SKM-1 (cell line): ENCODE measurements around the gene ACP5.
"Not testable (repeated sequence)": the region's sequence is repeated elsewhere in the genome, so short reads cannot be mapped to it uniquely, and the experiment has no call there.

Experiments used
- DNase-seq: peaks from one replicate; lab custom pipeline; 2025; ENCODE audit not compliant: unreplicated experiment; lab: John Stamatoyannopoulos, UW

Gene ACP5

DNA sequence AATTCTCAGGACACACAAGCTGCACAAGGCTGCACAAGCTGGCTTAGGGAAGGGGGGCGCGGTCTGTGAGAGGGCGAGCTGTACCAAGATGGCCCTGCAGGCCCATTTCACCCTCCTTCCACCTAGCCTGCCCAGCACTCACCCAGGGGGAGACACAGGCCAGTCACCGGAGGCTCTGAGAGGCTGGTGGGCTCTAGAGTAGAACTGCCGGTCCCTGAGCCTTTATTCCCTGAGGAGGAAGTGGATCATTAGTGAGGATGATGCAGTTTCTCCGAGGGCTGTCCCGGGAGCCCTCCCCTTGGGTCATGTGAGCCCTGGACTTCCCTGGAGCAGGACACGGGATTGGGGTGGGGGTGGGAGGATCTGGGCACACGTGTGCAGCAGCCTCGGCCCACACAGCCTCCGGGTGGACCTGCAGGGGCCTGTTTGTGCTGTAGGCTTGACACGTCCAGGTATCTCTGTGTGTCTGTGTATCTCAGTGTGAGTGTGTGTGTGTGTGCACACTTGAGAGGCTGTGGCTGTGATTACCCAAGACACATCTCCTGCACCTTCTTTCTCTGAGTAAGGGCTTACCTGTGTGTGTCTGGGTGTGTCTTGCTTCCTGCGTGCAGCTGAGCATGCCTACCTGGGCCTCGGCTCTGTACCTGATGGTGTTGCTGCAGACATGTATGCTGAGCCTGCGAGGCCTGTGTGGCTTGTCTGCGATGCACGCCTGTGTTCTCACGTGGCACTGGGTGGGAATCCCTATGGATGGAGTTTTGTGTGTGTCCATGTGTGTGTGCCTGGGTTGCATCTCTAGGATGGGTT is at the start of gene ACP5:
TSS of gene ACP5 (minus strand) at position 195 of the 807 bp plus-strand sequence. CDS start 328 bp downstream, outside the sequence.
- no peak for DNase-seq

DNA sequence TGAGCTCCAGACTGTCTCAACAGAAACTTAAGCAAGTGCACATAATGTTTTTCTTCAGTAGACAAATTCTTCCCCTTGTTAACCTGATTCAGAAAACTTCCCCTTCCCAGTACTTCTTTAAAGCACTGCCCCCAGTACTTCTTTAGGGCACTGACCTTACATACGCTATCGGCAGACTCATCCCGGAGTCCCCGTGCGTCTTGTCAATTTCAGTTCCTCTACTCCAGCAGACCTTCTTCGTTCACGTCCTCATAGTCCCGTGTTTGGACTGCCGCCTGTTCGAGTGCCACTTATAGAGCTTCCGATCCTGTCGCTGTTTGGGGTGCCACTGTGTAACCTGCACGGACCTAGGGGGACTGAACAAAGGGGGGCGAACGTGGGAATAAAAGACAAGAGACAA is 48.8 kb upstream of the ACP5 start:
- DNase-seq = peak; percentile 57

DNA sequence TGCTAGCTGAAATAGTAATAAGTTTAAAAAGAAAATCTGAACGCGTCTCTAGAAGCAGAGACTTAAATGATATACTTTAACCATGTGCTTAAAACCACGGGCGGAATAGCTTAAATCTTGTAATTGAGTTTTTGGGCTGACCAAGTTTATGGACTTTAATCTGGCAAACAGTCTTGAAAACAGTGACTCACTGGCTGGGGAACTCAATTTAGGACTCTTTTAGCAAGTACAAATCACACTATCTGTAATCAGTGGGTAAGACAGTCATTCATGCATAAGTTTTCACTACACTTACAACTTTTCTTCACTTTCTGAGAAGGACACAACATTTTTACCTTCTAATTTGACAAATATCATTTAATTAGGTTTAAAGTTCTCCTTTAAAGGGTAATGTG is 46.6 kb upstream of the ACP5 start:
- DNase-seq = no peak

DNA sequence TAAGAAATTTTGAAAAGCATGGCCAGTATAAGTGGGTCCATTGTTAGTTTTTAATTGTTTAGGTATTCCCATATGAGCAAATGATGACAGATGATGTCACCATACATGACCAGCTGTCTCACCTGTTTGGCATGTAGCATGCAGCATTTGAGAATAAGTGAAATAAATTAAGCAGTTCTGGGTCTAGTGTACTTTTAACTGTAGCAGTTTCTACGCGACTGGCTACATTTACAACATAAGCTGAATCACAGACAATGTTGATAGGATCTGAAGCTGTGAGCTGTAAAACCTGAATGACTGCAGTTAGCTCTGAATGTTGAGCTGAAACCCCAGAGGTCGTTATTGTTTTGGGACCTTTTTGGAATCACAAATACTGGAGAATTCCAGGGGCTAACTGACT is 45.0 kb upstream of the ACP5 start:
- DNase-seq = not testable (repeated sequence)

DNA sequence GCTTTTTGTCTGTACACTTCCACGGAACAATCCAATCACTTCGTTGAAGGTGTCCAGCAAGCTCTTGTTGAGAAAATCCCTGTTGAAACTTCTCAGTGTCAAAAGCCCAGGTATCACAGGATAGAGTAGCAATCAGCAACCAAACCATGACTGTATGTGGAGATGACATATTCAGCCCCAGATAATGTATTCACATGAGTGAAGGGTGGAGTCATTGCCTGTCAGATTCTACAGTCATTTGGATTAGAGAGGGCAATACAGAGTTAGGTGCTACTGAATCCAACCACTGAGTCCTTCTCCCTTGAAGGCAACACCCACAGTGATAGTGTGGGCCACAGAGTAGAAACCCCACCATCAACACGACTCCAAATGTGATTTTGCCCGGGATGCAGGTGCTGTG is 43.1 kb upstream of the ACP5 start:
- no peak for DNase-seq

DNA sequence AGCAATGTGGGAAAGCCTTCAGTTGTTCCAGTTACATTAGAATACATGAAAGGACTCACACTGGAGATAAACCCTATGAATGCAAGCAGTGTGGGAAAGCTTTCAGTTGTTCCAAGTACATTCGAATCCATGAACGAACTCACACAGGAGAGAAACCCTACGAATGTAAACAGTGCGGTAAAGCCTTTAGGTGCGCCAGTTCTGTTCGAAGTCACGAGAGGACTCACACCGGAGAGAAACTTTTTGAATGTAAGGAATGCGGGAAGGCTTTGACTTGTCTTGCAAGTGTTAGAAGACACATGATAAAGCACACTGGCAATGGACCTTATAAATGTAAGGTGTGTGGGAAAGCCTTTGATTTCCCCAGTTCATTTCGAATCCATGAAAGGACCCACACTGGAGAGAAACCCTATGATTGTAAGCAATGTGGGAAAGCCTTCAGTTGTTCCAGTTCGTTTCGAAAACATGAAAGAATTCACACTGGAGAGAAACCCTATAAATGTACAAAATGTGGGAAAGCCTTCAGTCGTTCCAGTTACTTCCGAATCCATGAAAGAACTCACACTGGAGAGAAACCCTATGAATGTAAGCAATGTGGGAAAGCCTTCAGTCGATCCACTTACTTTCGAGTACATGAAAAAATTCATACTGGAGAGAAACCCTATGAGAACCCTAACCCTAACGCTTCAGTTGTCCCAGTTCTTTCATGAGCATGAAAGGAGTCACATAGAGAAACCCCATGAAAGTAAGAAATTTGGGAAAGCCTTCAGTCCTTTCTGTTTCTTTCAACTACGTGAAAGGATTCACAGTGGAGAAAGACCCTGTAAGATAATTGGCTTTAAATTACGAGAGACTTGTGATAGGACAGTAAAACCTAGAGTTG is 40.0 kb upstream of the ACP5 start:
- DNase-seq = no peak

DNA sequence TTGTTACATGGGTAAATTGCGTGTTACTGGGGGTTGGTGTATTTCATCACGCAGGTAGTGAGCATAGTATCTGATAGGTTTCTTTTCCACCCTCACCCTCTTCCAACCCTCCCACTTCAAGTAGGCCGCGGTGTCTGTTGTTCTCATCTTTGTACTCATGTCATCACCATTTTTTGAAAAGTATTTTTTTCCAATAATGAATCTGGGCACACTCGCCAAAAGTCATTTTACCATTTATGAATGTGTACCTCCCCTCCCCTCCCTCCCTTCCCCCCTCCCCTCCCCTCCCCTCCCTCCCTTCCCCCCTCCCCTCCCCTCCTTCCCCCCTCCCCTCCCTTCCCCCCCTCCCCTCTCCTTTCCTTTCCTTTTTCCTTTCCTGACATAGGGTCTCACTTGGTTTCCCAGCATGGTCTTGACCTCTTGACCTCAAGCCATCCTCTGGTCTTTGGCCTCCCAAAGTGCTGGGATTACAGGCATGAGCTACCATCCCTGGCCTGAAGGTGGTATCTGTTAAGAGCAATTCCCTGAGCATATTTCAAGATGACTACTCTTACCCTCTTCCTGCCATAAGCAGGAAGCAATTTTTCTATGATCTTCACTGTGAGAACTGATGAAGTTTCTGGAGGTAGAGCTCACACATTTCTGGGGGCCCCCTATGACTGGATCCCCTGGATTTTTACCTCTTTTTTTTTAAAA is 35.5 kb upstream of the ACP5 start:
- DNase-seq = no peak

DNA sequence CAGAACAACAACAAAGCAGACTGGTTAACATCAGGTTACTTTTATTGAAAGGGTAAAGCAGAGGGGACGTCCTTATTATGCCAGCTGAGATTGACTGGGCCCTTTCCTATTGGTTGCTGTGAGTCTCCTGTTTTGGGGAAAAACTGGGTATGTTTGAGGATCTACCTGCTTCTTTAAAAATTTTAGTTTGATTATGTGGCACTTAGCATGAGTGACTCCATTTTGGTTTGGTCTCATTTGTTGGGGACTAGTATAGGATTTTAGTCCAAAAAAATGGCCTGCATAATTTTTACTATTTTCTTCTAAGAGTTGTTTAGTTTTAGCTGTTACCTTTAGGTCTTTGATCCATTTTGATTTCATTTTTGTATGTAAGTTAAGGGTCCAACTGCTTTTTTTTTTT is 34.3 kb upstream of the ACP5 start:
- DNase-seq = no peak

DNA sequence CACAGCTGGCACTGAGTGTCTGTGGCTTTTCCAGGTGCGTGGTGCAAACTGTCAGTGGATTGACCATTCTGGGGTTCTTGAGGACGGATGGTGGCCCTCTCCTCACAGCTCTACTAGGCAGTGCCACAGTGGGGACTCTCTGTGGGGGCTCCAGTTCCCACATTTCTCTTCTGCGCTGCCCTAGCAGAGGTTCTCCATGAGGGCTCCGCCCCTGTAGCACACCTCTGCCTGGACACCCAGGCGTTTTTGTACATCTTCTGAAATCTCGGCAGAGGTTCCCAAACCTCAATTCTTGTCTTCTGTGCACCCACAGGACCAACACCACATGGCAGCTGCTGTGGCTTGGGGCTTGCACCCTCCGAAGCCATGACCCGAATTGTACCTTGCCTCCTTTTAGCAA is 29.0 kb upstream of the ACP5 start:
- no peak for DNase-seq

DNA sequence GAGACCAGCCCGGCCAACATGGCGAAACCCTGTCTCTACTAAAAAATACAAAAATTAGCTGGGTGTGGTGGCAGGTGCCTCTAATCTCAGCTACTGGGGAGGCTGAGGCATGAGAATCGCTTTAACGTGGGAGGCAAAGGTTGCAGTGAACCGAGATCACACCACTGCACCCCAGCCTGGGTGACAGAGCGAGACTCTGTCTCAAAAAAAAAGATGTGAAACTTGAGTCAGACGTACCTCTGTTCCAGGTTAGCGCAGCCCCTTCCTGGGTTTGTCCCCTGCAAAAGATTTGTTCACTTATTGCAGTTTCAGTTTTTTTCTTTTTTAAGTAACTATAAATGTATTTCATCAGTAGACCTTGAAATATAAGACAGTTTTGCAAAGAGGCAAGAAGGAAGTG is 22.3 kb upstream of the ACP5 start:
- DNase-seq = not testable (repeated sequence)

DNA sequence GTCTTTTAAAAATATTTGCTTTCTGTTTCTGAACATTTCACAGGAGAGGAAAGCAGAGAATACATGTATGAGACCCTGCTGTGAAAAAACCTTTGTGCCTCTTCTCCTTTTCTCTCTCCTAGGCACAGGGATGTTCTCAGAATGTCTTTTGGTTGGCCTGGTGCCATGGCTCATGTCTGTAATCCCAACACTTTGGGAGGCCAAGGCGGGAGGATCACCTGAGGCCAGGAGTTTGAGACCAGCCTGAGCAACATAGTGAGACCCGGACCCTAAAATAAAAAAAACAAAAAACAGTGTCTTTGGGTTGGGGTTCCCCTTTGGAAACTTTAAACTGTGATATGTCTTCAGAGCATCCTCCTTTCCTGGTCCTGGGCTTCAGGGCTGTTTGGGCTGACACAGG is 21.3 kb upstream of the ACP5 start:
- no peak for DNase-seq

DNA sequence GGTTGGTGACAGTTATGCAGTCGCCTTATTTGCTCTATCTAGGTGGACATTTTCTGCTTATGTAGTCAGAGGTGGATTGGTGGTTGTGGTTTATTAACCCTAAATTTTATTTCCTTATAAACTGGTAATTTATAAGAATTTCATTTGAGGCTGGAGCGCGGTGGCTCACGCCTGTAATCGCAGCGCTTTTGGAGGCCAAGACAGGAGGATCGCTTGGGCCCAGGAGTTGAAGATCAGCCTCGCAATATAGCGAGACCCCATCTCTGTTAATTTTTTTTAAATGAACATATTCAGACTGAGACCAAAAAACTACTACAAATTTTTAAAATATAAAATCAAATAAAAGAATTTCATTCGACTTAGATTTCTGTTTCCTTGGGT is 20.6 kb upstream of the ACP5 start:
- no peak for DNase-seq

DNA sequence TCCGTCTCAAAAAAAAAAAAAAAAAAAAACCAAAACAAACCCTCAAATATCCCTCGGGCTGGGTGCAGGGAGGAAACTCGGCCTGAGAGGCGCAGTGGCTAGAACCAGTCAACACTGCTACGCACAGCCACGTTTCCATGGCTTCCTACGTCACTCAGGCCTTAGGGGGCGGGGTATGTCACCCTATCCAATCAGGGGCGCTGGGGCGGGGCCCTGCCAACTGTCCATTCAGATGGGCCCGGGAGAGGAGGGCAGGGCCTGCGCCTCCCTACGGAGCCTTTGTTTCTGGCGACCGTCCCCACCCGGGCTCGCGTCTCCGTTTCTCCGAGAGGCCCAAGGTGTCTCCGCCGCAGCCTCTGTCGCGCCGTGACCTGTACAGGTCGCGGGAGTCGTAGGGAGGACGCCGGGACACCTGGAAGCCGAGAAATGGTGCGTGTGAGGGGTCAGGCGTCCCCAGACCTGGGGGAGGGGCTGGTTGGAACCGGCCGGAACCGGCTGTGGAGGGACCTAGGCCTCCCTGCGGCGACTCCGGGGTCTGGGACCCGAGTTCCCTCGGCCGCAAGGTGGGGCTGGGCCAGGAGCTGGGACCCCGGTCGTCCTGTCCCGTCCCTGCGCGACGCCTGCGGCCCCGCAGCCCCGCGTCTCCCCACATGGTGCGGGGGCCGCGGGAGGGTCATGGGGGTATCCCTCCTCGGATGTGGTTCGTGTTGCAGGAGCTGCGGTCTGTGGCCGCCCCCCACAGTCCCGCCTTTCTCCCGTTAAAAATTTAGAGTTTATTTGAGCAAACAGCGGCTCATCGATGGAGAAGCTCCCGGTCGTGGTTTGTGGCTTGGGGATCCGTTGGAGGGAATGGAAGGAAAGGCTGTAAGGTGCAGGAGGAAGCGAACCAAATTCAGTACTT is 20.0 kb upstream of the ACP5 start, which contains the start of gene ZNF627:
TSS of gene ZNF627 (plus strand) at position 282 of the 901 bp plus-strand sequence. CDS start at position 427, 145 bp downstream.
- peak; percentile 96 for DNase-seq

DNA sequence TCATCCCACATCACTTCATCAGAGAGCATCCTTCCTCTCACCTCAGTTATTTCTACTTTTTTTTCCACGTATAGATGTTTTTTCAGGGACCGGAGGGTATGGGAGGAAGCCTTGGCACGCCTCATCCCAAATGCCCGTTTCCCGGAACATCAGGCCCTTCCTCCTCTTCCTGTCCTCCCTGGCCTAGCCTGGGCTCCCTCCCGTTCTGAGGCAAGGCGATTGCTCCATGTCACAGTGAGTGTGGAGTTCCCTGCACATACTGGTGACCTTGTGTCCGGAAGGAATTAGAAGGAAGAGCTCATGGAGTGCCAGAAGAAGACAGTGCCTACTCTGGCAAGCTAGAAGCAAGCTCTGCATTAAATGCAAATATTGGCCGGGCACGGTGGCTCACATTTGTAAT is 18.7 kb upstream of the ACP5 start:
- DNase-seq = no peak

DNA sequence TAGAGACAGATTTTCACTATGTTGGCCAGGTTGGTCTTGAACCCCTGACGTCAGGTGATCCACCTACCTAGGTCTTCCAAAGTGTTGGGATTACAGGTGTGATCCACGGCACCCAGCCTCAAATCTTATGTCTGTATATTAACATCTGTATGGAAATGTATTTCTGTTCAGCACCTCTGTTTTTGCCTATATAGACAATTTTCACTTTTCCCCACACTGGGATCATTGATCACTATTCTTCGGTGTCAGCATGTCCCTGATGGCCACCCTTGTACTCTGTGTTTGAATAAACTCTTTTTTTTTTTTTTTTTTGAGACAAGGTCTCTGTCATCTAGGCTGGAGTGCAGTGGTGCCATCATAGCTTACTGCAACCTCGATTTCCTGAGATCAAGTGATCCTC is 16.6 kb upstream of the ACP5 start:
- DNase-seq = no peak

DNA sequence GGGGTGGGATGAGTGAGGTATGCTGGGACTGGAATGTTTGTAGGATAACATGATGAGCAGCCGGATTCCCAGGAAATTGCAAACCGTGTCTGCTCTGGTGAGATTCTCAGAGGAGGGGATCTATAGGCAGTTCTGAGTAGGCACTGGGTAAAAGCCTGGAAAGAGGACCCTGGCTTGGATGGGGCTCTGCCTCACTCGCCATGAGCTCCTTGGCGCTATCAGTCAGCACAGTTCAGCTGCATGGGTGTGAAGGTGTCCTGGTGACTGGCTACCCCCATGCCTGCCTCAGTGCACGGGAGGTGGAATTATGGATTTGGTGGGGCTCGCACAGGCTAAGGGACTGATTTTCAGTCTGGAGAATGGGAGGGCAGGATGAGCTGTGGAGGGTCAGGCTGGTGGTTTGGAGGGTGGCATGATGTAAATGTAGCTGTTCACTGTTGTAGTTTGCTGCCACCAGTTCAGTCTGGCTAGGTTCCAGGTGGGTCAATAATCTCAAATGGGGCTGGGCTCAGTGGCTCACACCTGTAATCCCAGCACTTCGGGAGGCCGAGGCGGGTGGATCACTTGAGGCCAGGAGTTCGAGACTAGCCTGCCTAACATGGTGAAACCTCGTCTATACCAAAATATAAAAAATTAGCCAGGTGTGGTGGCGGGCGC is 10.7 kb upstream of the ACP5 start:
- no peak for DNase-seq

DNA sequence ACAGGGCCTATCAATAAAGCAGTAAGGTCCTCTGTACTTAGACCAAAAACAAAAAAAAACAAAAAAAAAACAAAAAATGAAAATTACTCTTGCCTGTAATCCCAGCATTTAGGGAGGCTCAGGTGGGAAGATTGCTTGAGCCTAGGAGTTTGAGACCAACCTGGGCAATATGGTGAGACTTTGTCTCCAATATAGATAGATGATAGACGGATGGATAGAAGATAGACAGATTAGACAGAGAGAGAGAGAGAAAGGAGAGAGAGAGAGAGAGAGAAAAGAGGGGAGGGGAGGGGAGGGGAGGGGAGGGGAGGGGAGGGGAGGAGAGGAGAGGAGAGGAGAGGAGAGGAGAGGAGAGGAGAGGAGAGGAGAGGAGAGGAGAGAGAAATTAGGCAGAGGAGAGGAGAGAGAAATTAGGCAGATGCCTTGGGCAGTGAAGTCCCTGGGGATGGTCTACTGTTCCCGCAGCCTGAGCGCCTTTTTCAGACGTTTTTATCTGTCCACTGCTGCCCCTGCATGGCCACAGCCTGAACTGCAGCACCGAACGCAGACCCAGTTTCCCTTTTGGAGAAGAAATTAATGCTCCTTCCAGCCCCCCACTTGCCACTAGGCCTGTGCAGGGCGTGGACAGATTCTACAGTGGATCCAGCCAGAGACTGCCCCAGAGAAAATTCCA is 10.0 kb upstream of the ACP5 start:
- peak; percentile 57 for DNase-seq

DNA sequence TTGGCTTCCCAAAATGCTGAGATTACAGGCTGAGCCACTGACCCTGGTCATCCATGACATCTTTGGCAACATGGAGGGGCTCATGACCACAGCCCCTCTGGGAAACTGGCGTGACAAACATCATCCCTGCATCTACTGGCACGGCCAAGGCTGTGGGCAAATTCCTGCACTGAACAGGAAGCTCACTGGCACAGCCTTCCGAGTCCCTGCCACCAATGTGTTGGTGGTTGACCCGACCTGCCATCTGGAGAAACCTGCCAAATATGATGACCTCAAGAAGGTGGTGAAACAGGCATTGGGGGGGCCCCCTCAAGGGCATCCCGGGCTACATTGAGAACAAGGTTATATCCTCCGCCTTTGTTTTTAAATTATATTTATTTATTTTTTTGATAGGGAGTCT is 8.9 kb upstream of the ACP5 start:
- no peak for DNase-seq

DNA sequence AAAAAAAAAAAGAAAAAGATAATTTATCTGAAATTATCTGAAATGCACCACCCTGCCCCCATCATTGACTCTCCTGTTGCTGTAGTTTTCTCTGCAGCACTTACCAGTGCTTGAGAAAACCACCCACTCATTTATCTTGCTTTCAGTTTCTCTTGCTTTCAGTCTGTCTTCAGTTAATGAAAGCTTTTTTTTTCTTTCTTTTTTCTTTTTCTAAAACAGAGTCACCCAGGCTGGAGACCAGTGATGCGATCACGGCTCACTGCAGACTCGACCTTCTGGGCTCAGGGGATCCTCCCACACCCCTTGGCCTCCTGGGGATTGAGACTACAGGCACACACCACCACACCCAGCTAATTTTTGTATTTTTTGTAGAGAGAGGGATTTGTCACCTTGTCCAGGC is 4.3 kb upstream of the ACP5 start:
- DNase-seq = no peak
